NCI-H82 (cell line): ENCODE data around the gene NLRP14.

ENCODE experiments used
- DNase-seq: peaks from one replicate; lab custom pipeline; 2025; lab: John Stamatoyannopoulos, UW

Gene NLRP14, protein sequence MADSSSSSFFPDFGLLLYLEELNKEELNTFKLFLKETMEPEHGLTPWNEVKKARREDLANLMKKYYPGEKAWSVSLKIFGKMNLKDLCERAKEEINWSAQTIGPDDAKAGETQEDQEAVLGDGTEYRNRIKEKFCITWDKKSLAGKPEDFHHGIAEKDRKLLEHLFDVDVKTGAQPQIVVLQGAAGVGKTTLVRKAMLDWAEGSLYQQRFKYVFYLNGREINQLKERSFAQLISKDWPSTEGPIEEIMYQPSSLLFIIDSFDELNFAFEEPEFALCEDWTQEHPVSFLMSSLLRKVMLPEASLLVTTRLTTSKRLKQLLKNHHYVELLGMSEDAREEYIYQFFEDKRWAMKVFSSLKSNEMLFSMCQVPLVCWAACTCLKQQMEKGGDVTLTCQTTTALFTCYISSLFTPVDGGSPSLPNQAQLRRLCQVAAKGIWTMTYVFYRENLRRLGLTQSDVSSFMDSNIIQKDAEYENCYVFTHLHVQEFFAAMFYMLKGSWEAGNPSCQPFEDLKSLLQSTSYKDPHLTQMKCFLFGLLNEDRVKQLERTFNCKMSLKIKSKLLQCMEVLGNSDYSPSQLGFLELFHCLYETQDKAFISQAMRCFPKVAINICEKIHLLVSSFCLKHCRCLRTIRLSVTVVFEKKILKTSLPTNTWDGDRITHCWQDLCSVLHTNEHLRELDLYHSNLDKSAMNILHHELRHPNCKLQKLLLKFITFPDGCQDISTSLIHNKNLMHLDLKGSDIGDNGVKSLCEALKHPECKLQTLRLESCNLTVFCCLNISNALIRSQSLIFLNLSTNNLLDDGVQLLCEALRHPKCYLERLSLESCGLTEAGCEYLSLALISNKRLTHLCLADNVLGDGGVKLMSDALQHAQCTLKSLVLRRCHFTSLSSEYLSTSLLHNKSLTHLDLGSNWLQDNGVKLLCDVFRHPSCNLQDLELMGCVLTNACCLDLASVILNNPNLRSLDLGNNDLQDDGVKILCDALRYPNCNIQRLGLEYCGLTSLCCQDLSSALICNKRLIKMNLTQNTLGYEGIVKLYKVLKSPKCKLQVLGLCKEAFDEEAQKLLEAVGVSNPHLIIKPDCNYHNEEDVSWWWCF

DNA sequence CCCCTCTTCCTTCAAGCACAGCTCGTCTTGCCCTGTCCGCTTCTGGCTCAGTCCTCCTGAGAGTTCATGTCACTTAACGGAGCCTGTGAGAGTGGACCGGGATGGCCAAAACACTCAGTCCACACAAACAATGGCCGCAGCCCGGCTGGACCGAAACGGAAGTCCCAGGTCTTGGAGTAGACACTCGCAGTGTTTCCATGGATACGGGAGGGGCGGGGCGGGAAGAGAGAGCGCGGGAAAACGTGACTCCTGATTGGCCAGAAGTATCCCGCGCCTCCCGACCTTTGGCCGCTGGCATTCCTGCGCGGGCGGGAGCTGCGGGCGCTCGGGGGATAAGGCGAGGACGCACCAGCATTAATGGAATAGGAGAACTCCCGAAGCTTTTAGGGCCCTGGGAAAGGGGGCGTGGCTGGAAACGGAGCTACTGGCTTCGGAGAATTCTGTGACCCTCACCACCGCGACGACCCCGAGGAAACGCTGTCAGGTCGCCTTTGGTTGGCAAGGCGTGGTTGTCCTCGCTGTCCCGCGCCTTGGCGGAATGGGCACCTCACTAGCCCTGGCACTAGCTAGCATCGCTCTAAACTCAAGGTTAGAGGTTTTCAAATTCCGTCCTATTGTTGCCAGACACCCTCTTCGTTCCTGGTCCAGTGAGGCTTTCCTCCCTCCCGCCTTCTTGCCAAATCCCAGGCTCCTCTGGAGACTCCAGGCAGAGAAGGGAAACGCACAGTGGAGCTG lies at the start of gene NLRP14, which contains the start of gene ZNF214:
Gene NLRP14 (plus strand): TSS at position 297 of the 735 bp plus-strand sequence. CDS start 18,108 bp downstream, outside the sequence.
Gene ZNF214 (minus strand): TSS at position 164 of the 735 bp plus-strand sequence. CDS start 17,511 bp downstream, outside the sequence.
- DNase-seq, result peak; percentile 92

DNA sequence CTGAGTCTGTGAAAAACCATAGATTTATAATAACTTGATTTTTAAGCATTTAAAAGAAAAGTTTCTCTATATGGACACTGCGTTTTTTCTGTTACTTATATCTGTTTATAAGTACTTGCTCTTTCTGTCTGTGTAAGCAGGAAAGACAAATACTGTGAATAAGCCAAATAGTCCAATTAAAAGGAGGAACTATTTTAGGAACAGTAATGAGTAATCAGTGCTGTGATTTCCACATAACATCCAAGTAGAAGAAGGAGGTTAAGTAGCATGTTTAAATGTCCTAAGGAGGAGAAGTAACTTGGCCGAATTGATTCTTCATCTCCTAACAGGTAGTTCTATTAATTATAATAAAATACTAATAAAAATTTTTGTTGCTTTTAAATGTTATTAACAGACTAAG lies 40.9 kb upstream of the NLRP14 start:
- no peak for DNase-seq

DNA sequence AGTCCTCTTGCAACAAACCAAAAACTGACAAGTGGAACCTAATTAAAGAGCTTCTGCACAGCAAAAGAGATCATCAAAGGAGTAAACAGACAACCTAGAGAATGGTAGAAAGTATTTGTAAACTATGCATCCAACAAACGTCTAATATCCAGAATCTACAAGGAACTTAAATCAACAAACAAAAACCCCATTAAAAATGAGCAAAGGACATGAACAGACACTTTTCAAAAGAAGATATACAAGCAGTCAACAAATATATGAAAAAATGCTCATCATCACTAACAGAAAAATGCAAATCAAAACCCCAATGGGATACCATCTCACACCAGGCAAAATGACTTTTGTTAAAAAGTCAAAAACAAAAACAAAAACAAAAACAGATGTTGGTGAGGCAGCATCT lies 33.8 kb upstream of the NLRP14 start:
- DNase-seq, result no peak

DNA sequence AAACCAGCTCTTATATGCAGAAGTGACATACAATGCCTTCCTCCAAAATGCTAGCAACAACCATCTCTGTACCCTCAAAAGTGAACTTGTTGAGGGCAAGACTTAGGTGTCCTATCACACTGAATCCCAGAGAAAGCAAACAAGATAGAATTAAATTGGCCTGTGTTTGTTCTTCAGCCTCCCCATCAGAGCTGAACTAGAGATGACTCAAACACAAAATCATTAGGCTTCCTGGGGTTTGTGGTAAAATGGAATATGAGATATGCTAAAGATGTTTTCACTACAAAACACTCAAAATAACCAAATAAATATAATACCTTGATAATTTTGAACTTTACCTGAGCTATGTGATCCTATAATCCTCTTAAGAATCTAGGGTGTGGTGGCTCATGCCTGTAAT lies 31.8 kb upstream of the NLRP14 start:
- DNase-seq, result no peak

DNA sequence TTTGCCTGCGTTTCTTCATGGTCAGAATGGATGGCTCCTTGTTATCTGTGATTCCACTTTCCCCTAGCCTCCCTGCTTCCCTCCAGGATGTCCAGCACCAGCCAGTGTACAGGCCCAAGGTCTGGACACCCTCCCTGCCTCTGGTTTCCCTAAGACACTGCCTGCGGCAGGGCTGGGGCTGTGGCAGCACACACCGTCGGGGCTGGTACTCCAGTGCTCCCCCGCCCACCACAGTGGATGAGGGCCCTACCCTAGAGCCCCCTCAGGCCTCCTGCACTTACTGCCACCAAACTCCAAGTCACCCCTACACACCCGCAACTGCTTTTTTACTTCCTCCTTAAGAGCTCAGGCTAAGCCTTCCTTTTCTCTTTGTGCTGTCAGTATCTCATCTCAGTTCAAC lies 29.1 kb upstream of the NLRP14 start:
- no peak for DNase-seq

- no peak for DNase-seq
These were observed 28.3 kb upstream of the NLRP14 start for GRCh38 chr11:6992026-6992425.

- DNase-seq, result no peak
These were observed 27.5 kb upstream of the NLRP14 start for GRCh38 chr11:6992457-6993417.

GRCh38 chr11:6995703-6996102 lies 24.6 kb upstream of the NLRP14 start:
- DNase-seq, result no peak

DNA sequence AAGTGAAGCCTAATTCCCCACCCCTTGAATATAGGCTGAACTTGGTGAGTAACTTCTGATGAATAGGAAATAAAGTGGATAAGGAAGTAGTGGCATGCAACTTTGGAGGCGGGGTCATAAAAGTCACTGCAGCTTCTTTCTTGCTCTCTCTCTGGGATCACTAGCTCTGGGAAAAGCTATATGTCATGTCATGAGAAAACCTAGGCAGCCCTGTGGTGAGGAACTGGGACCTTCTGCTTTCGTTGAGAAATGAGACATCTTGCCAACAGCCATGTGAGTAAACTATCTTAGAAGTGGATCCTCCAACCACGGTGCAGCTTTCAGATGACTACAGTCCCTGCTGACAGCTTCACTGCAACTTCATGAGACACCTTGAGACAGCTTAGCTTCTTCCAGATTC lies 15.8 kb upstream of the NLRP14 start:
- no peak for DNase-seq

- no peak for DNase-seq
These were observed 6.2 kb upstream of the NLRP14 start for GRCh38 chr11:7014118-7014517.

GRCh38 chr11:7016011-7016410 lies 4.3 kb upstream of the NLRP14 start:
- DNase-seq, result peak; percentile 11

- no peak for DNase-seq
These were observed 638 bp upstream of the NLRP14 start for GRCh38 chr11:7019500-7020182.

DNA sequence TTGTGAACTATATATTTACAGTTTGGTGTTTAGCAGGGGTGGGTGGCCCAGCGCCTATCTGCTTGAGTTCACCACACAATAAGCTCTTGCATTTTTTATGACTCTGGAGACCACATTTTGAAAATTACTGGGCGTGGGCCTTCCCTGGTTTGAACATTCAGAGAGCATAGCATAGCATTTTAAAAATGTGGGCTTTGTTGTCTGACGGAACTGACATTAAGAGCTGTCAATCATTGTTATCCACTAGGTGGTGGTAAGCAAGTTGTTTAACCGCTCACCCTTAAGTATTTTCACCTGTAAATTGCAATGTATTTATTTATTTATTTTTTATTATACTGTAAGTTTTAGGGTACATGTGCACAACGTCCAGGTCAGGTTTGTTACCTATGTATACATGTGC lies 1.0 kb downstream of the NLRP14 start:
- DNase-seq, result no peak

DNA sequence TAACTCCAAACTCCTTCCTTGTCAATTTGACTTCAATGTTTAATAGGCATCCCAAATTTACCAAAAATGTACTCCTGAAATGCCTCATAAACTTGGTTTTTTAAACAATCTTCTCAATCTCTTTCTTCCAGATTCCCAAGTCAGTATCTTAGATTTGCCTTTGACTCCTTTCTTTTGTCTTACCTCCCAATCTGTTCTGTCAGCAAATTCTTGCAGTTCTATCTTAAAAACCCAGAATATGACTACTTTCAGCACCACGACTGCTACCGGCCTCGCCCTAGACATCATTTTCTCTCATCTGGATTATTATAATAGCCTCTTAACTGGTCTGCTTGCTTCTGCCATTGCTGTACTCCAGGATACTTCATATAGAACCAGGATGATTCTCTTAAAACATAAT lies 7.9 kb downstream of the NLRP14 start:
- DNase-seq, result no peak

DNA sequence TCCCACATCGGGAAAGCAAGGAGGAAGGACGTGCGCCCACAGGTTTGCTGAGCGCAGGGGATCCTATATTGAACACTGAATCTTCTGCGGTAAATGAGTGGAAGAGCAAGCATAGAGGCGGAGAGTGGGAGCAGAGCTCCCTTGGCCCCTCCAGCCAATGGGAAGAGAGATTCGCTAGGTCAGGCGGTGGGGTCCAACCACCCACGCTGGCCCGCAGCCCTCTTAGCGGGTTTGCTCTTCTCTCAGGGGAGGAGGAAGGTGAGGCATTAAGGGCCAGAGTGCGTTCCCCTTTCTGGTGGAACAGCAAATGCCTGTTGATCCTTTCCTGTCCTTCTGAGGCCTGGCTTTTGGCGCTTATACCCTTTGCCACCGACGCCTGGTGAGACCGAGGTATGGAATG lies 10.6 kb downstream of the NLRP14 start:
- DNase-seq, result no peak

DNA sequence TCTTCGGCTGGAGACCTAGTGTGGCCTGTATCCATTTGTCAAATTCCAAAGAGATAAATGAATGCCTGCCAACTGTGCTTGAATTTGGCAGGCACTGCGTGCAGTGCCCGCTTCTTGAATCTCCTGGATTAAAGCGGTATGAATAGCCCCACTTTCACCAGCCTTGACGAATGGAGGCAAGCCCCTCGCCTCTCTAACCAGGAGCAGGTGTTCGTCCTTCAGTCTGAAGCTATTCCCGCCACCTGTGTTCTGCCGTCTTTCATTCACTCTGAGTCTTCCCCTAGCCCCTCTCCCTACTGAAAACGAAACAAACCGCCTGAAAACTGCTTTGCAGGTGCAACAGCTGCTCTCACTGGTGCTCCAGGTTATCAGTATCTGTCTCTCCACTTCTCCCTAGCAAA lies 11.2 kb downstream of the NLRP14 start:
- no peak for DNase-seq

DNA sequence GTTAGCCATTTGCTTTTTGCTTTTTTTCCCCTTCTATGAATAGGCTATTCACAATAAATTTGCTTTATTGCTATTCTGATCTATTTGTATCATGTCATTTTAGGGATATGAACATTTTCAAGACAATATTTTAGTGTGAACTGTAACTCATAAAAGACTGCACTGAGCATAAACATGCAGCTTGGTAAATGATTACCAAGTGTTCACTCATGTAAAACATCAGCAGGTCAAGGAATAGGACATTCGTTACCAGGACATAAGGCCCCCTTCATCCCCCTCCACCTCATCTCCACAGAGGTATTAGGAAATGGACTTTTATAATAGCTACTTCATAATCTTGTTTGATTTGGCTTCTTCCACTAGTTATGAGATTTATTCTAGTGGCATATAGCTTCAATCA lies 12.4 kb downstream of the NLRP14 start:
- no peak for DNase-seq

- DNase-seq, result no peak
These were observed 13.7 kb downstream of the NLRP14 start for GRCh38 chr11:7034019-7034418.

- no peak for DNase-seq
These were observed 26.3 kb downstream of the NLRP14 start for GRCh38 chr11:7046474-7047175.
